ENCODE measurements around the gene ENAM.

ENAM gene

GRCh38 chr4:70671091-70671490 lies 42.5 kb downstream of the ENAM start:
- no peak for TF ChIP-seq CTCF (IDR thresholded peaks at IDR 0.05; ENCODE audit: extremely low read depth, insufficient read depth, missing control alignments)
- in situ Hi-C loops (cut with MboI; ENCODE audit: low pct_unique_long_range_greater_than_20kb, low sequenced_read_pairs, unreplicated experiment), result no loop called here
- no peak for DNase-seq (ENCODE audit: low spot score)

- in situ Hi-C loops (cut with MboI; ENCODE audit: low pct_unique_long_range_greater_than_20kb, low sequenced_read_pairs, unreplicated experiment), result no loop called here
- no peak for DNase-seq (ENCODE audit: low spot score)
Observed at GRCh38 chr4:70674191-70674590, 45.6 kb downstream of the ENAM start.

GRCh38 chr4:70674731-70675130 lies 46.2 kb downstream of the ENAM start:
- TF ChIP-seq CTCF (IDR thresholded peaks at IDR 0.05; ENCODE audit: extremely low read depth, insufficient read depth, missing control alignments), result no peak
- in situ Hi-C loops (cut with MboI; ENCODE audit: low pct_unique_long_range_greater_than_20kb, low sequenced_read_pairs, unreplicated experiment), result no loop called here
- no peak for DNase-seq (ENCODE audit: low spot score)

More at GRCh38 chr4:70674191-70674590, 45.6 kb downstream of the ENAM start:
- TF ChIP-seq CTCF (IDR thresholded peaks at IDR 0.05; ENCODE audit: extremely low read depth, insufficient read depth, missing control alignments), result no peak

GRCh38 chr4:70676554-70677090 lies 48.1 kb downstream of the ENAM start:
- in situ Hi-C loops (cut with MboI; ENCODE audit: low pct_unique_long_range_greater_than_20kb, low sequenced_read_pairs, unreplicated experiment), result no loop called here
- TF ChIP-seq CTCF (IDR thresholded peaks at IDR 0.05; ENCODE audit: extremely low read depth, insufficient read depth, missing control alignments), result no peak
- DNase-seq (ENCODE audit: low spot score), result no peak

GRCh38 chr4:70678383-70678999 lies 49.9 kb downstream of the ENAM start:
- in situ Hi-C loops (cut with MboI; ENCODE audit: low pct_unique_long_range_greater_than_20kb, low sequenced_read_pairs, unreplicated experiment), result no loop called here
- DNase-seq (ENCODE audit: low spot score), result peak; percentile 22
- TF ChIP-seq CTCF (IDR thresholded peaks at IDR 0.05; ENCODE audit: extremely low read depth, insufficient read depth, missing control alignments), result no peak

GRCh38 chr4:70680934-70681333 lies 52.4 kb downstream of the ENAM start:
- DNase-seq (ENCODE audit: low spot score), result no peak
- in situ Hi-C loops (cut with MboI; ENCODE audit: low pct_unique_long_range_greater_than_20kb, low sequenced_read_pairs, unreplicated experiment), result no loop called here
- no peak for TF ChIP-seq CTCF (IDR thresholded peaks at IDR 0.05; ENCODE audit: extremely low read depth, insufficient read depth, missing control alignments)

Measured in GM13977 (cell line).